Neural cell (in vitro differentiated cells): ENCODE results near the gene PRR30. TPM values are rescaled to one million over a fixed set of nuclear protein-coding genes. Genes with fewer than 3 reads are reported as not detected.

Source experiments
- H2AFZ ChIP-seq: fragments of 200-600, 300-800 bp; sonication (generic), shearing (Covaris generic); 2 replicates; pipeline ENCODE4 v1.6.0; 2014; ENCODE audit warnings: low read depth, mild to moderate bottlenecking, antibody characterized with exemption, low read length, moderate library complexity
- H3F3A ChIP-seq: fragments of 200-600 bp; shearing (Covaris generic); 2 replicates; pipeline ENCODE4 v1.6.1; 2016; ENCODE audit warnings: mild to moderate bottlenecking, moderate library complexity, mixed read lengths, antibody characterized with exemption, low read length; ENCODE audit not compliant: insufficient read depth, poor library complexity, severe bottlenecking
- H3K27ac ChIP-seq: fragments of 200-600, 300-800 bp; sonication (generic), shearing (Covaris generic); 2 replicates; pipeline ENCODE4 v1.5.1; 2014; ENCODE audit warnings: mild to moderate bottlenecking, low read length, moderate library complexity
- H3K27me3 ChIP-seq: fragments of 300-800, 200-600 bp; sonication (generic), shearing (Covaris generic); 2 replicates; pipeline ENCODE4 v1.6.0; 2014; ENCODE audit warnings: mild to moderate bottlenecking, low read depth, low read length, moderate library complexity; ENCODE audit not compliant: insufficient read depth
- H3K36me3 ChIP-seq: fragments of 300-800, 200-600 bp; sonication (generic), shearing (Covaris generic); 2 replicates; pipeline ENCODE4 v1.5.1; 2014; ENCODE audit warnings: mild to moderate bottlenecking, antibody characterized with exemption, low read length, moderate library complexity; ENCODE audit not compliant: insufficient read depth
- H3K4me2 ChIP-seq: fragments of 300-800, 200-600 bp; sonication (generic), shearing (Covaris generic); 2 replicates; pipeline ENCODE4 v1.6.0; 2014; ENCODE audit warnings: mild to moderate bottlenecking, low read length
- H3K4me3 ChIP-seq: fragments of 300-800, 200-600 bp; sonication (generic), shearing (Covaris generic); 2 replicates; pipeline ENCODE4 v1.5.1; 2014; ENCODE audit warnings: mild to moderate bottlenecking, low read length, moderate library complexity
- H3K79me2 ChIP-seq: fragments of 200-600 bp; shearing (Covaris generic); replicated peaks from 2 replicates; pipeline ENCODE4 v1.6.0; 2014; ENCODE audit warnings: mild to moderate bottlenecking, low read length, moderate library complexity; ENCODE audit not compliant: insufficient read depth
- H3K9ac ChIP-seq: fragments of 300-800, 200-600 bp; sonication (generic), shearing (Covaris generic); 2 replicates; pipeline ENCODE4 v1.6.1; 2016; ENCODE audit warnings: mild to moderate bottlenecking, low read length, mixed read lengths
- H3K9me2 ChIP-seq: fragments of 200-600 bp; shearing (Covaris generic); 2 replicates; pipeline ENCODE4 v1.6.1; 2016; ENCODE audit warnings: mild to moderate bottlenecking, low read length, mixed read lengths; ENCODE audit not compliant: insufficient read depth
- H3K9me3 ChIP-seq: fragments of 200-600, 300-800 bp; sonication (generic), shearing (Covaris generic); 2 replicates; pipeline ENCODE4 v1.6.1; 2016; ENCODE audit warnings: mild to moderate bottlenecking, mixed run types, low read length, moderate library complexity, mixed read lengths
- H4K20me1 ChIP-seq: fragments of 200-600 bp; shearing (Covaris generic); 2 replicates; pipeline ENCODE4 v1.6.1; 2016; ENCODE audit warnings: mild to moderate bottlenecking, mixed run types; ENCODE audit not compliant: insufficient read depth
- EP300 ChIP-seq: fragments of 450-650 bp; conservative IDR thresholded peaks from 2 replicates; pipeline ENCODE4 v1.6.1; 2014; ENCODE audit warnings: antibody characterized with exemption, mild to moderate bottlenecking, moderate library complexity; ENCODE audit not compliant: poor library complexity, severe bottlenecking
- EZH2 ChIP-seq: fragments of 200-600, 300-800 bp; shearing (Covaris generic), sonication (generic); IDR thresholded peaks from 2 replicates; pipeline ENCODE4 v1.6.1; 2014; ENCODE audit warnings: antibody characterized with exemption, low read length, borderline replicate concordance, mild to moderate bottlenecking; ENCODE audit not compliant: insufficient read depth, poor library complexity, severe bottlenecking
- MXI1 ChIP-seq: fragments of 450-650 bp; conservative IDR thresholded peaks from 2 replicates; pipeline ENCODE4 v1.6.1; 2014; ENCODE audit warnings: antibody characterized with exemption, mild to moderate bottlenecking; ENCODE audit not compliant: poor library complexity, severe bottlenecking
- POLR2AphosphoS5 ChIP-seq: IDR thresholded peaks from 2 replicates; pipeline ENCODE4 v1.6.1; 2012
- RAD21 ChIP-seq: fragments of 450-650 bp; conservative IDR thresholded peaks from 2 replicates; pipeline ENCODE4 v1.6.1; 2014; ENCODE audit warnings: antibody characterized with exemption, mild to moderate bottlenecking, moderate library complexity
- SMC3 ChIP-seq: fragments of 450-650 bp; conservative IDR thresholded peaks from 2 replicates; pipeline ENCODE4 v1.6.1; 2014; ENCODE audit warnings: antibody characterized with exemption, mild to moderate bottlenecking, moderate library complexity; ENCODE audit not compliant: poor library complexity
- TAF1 ChIP-seq: IDR thresholded peaks from 2 replicates; pipeline ENCODE4 v1.6.1; 2012; ENCODE audit warnings: low read depth
- polyA plus RNA-seq: library from polyadenylated mRNA; depleted of rRNA; stranded (reverse); fragments of >200 nt; gene quantifications from 2 replicates; pipeline ENCODE4 v1.2.3, GENCODE V29; 2014
- TF ChIP-seq, protein P1 (sequence below): IDR thresholded peaks from 2 replicates; pipeline ENCODE4 v1.6.1; 2012; ENCODE audit warnings: borderline replicate concordance
- TF ChIP-seq, protein P2 (sequence below): fragments of 450-650 bp; IDR thresholded peaks from 2 replicates; pipeline ENCODE4 v1.5.1; 2014; ENCODE audit warnings: antibody characterized with exemption, mild to moderate bottlenecking, moderate library complexity; ENCODE audit not compliant: poor library complexity, severe bottlenecking

Gene PRR30
- polyA plus RNA-seq, 1 donor from 2014 or later, result not detected

DNA sequence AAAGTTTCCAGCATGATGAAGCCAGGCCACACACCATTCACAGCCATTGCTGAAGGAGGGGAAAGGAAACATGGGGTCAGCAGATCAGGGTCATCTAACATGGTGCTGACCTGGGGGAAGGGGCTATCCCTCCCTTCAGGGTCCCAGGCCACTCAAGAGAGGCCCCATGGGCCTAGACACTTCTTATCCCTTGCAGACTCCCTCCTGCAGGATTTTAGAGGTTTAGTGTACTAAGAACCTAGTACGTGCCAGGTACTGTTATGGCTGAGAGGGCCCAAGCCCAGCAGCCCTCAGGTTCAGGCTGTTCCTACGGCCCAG lies 43.8 kb downstream of the PRR30 start:
- Histone ChIP-seq H3K27ac (no peak overlapping the region), H3F3A (no peaks in the 10 kb centered on the region), H3K4me3 (no peak overlapping the region), H3K27me3 (no peaks in the 10 kb centered on the region), H4K20me1 (no peaks in the 10 kb centered on the region), H3K79me2 (no peaks in the 10 kb centered on the region), H3K9ac (no peak overlapping the region), H2AFZ (no peak overlapping the region), H3K4me2 (no peak overlapping the region), H3K9me2 (no peaks in the 10 kb centered on the region), H3K36me3 (no peaks in the 10 kb centered on the region), H3K9me3 (no peaks in the 10 kb centered on the region)
- TF ChIP-seq RAD21, result no peak
- no peak for TF ChIP-seq SMC3
- no peak for TF ChIP-seq POLR2AphosphoS5
- no peak for TF ChIP-seq EP300
- TF ChIP-seq, protein P1, sequence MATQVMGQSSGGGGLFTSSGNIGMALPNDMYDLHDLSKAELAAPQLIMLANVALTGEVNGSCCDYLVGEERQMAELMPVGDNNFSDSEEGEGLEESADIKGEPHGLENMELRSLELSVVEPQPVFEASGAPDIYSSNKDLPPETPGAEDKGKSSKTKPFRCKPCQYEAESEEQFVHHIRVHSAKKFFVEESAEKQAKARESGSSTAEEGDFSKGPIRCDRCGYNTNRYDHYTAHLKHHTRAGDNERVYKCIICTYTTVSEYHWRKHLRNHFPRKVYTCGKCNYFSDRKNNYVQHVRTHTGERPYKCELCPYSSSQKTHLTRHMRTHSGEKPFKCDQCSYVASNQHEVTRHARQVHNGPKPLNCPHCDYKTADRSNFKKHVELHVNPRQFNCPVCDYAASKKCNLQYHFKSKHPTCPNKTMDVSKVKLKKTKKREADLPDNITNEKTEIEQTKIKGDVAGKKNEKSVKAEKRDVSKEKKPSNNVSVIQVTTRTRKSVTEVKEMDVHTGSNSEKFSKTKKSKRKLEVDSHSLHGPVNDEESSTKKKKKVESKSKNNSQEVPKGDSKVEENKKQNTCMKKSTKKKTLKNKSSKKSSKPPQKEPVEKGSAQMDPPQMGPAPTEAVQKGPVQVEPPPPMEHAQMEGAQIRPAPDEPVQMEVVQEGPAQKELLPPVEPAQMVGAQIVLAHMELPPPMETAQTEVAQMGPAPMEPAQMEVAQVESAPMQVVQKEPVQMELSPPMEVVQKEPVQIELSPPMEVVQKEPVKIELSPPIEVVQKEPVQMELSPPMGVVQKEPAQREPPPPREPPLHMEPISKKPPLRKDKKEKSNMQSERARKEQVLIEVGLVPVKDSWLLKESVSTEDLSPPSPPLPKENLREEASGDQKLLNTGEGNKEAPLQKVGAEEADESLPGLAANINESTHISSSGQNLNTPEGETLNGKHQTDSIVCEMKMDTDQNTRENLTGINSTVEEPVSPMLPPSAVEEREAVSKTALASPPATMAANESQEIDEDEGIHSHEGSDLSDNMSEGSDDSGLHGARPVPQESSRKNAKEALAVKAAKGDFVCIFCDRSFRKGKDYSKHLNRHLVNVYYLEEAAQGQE, result no peak
- TF ChIP-seq TAF1, result no peak
- no peak for TF ChIP-seq EZH2
- TF ChIP-seq MXI1, result no peak
- TF ChIP-seq, protein P2, sequence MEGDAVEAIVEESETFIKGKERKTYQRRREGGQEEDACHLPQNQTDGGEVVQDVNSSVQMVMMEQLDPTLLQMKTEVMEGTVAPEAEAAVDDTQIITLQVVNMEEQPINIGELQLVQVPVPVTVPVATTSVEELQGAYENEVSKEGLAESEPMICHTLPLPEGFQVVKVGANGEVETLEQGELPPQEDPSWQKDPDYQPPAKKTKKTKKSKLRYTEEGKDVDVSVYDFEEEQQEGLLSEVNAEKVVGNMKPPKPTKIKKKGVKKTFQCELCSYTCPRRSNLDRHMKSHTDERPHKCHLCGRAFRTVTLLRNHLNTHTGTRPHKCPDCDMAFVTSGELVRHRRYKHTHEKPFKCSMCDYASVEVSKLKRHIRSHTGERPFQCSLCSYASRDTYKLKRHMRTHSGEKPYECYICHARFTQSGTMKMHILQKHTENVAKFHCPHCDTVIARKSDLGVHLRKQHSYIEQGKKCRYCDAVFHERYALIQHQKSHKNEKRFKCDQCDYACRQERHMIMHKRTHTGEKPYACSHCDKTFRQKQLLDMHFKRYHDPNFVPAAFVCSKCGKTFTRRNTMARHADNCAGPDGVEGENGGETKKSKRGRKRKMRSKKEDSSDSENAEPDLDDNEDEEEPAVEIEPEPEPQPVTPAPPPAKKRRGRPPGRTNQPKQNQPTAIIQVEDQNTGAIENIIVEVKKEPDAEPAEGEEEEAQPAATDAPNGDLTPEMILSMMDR, result no peak

DNA sequence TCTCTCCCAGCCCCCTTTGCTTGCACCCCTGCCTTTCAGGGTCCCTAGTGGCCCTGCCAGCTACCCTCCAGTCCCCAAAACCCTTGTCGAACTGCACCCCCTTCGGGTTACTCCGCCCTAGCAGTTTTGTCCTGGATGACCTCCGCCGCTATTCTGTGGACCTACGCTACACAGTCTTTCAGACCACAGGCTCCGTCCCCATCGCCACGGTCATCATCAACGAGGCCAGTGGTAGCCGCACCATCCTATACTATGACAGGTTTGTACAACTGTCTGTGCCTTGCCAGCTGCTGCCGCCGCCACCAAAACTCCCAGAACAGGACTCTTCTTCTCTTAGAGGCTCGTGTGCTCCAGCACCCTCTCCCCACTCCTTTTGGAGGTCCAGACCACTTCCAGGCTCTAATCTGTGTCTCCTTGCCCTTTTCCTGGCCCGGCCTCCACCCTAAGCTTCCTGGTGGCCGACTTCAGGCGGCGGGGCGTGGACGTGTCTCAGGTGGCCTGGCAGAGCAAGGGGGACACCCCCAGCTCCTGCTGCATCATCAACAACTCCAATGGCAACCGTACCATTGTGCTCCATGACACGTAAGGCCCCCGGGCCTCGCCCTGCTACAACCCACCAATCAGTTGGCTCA lies 44.7 kb downstream of the PRR30 start:
- Histone ChIP-seq H4K20me1 (no peaks in the 10 kb centered on the region), H3K4me3 (no peak overlapping the region)
- TF ChIP-seq, protein P1, result no peak
- TF ChIP-seq RAD21 (no peak), POLR2AphosphoS5 (no peak), EP300 (no peak), SMC3 (no peak), MXI1 (no peak), TAF1 (no peak), EZH2 (no peak)
- TF ChIP-seq, protein P2, result no peak

More for the DNA sequence above, 44.7 kb downstream of the PRR30 start:
- Histone ChIP-seq H3K9me2 (no peaks in the 10 kb centered on the region), H3K27ac (no peak overlapping the region), H3K27me3 (no peaks in the 10 kb centered on the region), H2AFZ (no peak overlapping the region), H3F3A (no peaks in the 10 kb centered on the region), H3K79me2 (no peaks in the 10 kb centered on the region), H3K9ac (no peak overlapping the region), H3K9me3 (no peaks in the 10 kb centered on the region), H3K36me3 (no peaks in the 10 kb centered on the region), H3K4me2 (no peak overlapping the region)
